Left lung (tissue), 10 donors: Measurements from ENCODE around the gene CHPF. TPM values are rescaled to one million over a fixed set of nuclear protein-coding genes. Genes with fewer than 3 reads are reported as not detected.
A peak's percentile ranks its signal among the peaks of the same experiment; 100 is the strongest.

Experiments
- ATAC-seq: fragments of 200-7000 bp; cut with Tn5 transposase; one replicate; pipeline ENCODE4 v1.9.1; 2020; ENCODE audit warnings: moderate library complexity
- DNase-seq, 4 donors: peaks; one replicate each; pipeline ENCODE4 v3.0.0-alpha.2; 2013 to 2020
- H3K27ac ChIP-seq, 2 donors: fragments of 200-600 bp; sonication (generic) in 1 of 2; one replicate each; pipeline versions ENCODE4 v1.5.0 to v1.8.0; 2020 to 2021
- H3K27me3 ChIP-seq, 2 donors: fragments of 200-600 bp; sonication (generic) in 1 of 2; one replicate each; pipeline versions ENCODE4 v1.5.0 to v1.8.0; 2020 to 2021
- H3K36me3 ChIP-seq, 2 donors: fragments of 200-600 bp; sonication (generic) in 1 of 2; one replicate each; pipeline versions ENCODE4 v1.5.0 to v1.8.0; 2020 to 2021
- H3K4me1 ChIP-seq, 2 donors: fragments of 200-600 bp; one replicate each; pipeline ENCODE4 v1.8.0; 2021
- H3K4me3 ChIP-seq, 2 donors: fragments of 200-600 bp; sonication (generic) in 1 of 2; one replicate each; pipeline versions ENCODE4 v1.5.0 to v1.8.0; 2020 to 2021; ENCODE audit warnings: mild to moderate bottlenecking in 1 of 2
- H3K9me3 ChIP-seq, 2 donors: fragments of 200-600 bp; sonication (generic) in 1 of 2; one replicate each; pipeline versions ENCODE4 v1.5.0 to v1.8.0; 2020 to 2021
- CTCF ChIP-seq, 2 donors: fragments of 200-600 bp; sonication (generic) in 1 of 2; IDR thresholded peaks; one replicate each; pipeline versions ENCODE4 v1.5.0 to v1.8.0; 2021; ENCODE audit warnings: antibody characterized with exemption in 2 of 2
- intact Hi-C, 2 donors: fragments of 100-400 bp; cut with DNase I; formaldehyde crosslinking; loops; one replicate each; pipeline versions ENCODE4 v1.11.2 to v1.14.2; 2022
- polyA plus RNA-seq, 6 donors: library from polyadenylated mRNA; unstranded; fragments of 120-200 nt; gene quantifications; one replicate each; pipeline ENCODE4 v1.2.1, GENCODE V29; 2013; ENCODE audit not compliant: insufficient read length in 6 of 6
- total RNA-seq, 2 donors: library from RNA; stranded (reverse); fragmentation: NEBNext Ultra II Directional; extraction: Animal tissue kit (Norgen Biotek cat#: 25700); gene quantifications; one replicate each; pipeline ENCODE4 v1.2.1, GENCODE V29; 2021
- donor health status: DM: no; HTN: yes; CAD: no.
- donor health status: DM: no; HTN: no; CAD: no.

CHPF gene
- total and polyA plus RNA-seq, 8 donors = 18.8 to 114 (median 28.0) TPM

DNA sequence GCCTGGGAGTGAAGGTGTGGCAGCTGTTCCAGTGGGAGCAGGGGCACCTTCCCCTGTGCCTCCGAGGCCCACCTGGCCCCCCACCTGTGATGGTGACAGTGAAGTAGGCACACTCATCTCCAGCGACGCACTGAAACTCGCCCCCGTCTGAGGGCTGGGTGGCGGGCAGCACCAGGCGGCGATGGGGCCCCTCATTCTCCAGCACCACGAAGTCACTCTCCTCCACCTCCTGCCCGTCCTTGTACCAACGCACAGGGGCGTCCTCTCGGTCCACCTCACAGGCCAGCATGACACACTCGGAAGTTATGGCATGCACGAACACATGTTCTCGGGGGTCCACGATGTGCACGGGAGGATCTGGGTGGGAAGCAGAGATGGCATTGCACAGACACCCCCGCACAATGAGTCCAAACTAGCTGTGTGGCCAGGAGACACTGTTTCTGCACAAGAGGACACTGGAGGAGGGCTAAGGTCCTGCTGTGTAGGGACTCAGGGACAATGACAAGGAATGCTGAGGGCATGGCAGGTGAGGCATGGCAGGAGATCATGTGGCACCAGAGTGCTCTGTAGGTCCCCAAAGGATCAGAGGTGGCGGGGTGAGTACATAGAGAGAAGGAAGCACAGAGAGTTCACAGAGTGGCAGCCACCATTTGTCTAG is 19.8 kb upstream of the CHPF start:
- peaks cover 0 to 3% of the 10 kb centered on the region in 2 donors for H3K36me3 ChIP-seq
- H3K4me3 ChIP-seq = no peak overlapping the region
- no peaks in the 10 kb centered on the region for H3K4me1 ChIP-seq
- no peak overlapping the region for H3K27ac ChIP-seq
- no peaks in the 10 kb centered on the region for H3K9me3 ChIP-seq
- TF ChIP-seq CTCF (IDR thresholded peaks at IDR 0.05) = no peak
- no peaks in the 10 kb centered on the region for H3K27me3 ChIP-seq
- ATAC-seq (no peak), DNase-seq (no peak)
- intact Hi-C loops = no loop called here

GRCh38 chr2:219562049-219563020 is 18.7 kb upstream of the CHPF start:
- DNase-seq (no peak), ATAC-seq (no peak)
- peaks cover 0 to 3% of the 10 kb centered on the region in 2 donors for H3K36me3 ChIP-seq
- TF ChIP-seq CTCF (IDR thresholded peaks at IDR 0.05) = no peak
- no peaks in the 10 kb centered on the region for H3K9me3 ChIP-seq
- no peak overlapping the region for H3K27ac ChIP-seq
- intact Hi-C loops = no loop called here
- H3K4me3 ChIP-seq = no peak overlapping the region
- no peaks in the 10 kb centered on the region for H3K27me3 ChIP-seq
- H3K4me1 ChIP-seq = no peaks in the 10 kb centered on the region

DNA sequence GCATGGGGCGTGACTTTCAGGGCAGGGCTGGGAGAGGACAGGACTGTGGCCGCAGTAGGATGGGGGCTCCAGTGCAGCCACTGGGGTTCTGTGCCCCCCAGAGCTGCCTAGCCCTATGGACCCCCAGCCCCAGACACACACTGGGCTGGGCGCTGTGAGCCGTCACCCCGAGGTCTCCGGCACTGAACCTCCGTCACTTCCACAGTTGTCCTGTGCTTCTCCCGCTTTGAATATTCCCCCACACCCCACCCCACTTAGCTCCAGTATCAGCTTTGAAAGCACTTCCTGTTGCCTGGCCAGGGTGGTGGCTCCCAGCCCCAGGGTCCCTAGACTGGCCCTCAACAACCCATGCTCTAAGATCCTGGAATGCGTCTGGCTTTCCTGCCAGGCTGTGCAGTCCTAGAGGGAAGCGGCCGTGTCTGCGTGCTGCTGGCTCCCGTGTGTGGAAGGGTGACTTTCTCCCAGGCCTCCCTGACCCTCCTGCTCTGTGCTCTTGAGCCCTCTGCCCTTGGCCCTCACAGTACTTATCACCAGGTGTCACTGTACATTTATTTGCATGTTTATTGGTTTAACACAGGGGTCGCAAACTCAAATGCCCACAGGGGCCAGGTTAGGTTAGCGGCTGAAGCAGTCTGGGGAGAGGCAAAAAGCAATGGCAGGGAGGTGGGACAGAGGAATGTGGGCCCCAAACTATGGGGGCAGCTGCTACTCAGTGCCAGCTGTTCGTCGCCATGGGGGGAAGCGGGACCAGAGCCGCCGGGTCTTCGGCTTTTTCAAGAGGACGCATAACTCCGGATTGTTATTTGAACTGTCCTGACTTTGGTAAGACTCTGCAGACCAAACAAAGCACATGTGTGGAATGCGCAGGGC is 17.8 kb upstream of the CHPF start:
- no peak overlapping the region for H3K27ac ChIP-seq
- no peak overlapping the region for H3K4me3 ChIP-seq
- no peaks in the 10 kb centered on the region for H3K9me3 ChIP-seq
- intact Hi-C loops = no loop called here
- H3K4me1 ChIP-seq = no peaks in the 10 kb centered on the region
- no peak for TF ChIP-seq CTCF (IDR thresholded peaks at IDR 0.05)
- no peaks in the 10 kb centered on the region for H3K36me3 ChIP-seq
- ATAC-seq (peak; percentile 65), DNase-seq (peak in 1 of 4 donors; percentile 58)
- H3K27me3 ChIP-seq = no peaks in the 10 kb centered on the region

DNA sequence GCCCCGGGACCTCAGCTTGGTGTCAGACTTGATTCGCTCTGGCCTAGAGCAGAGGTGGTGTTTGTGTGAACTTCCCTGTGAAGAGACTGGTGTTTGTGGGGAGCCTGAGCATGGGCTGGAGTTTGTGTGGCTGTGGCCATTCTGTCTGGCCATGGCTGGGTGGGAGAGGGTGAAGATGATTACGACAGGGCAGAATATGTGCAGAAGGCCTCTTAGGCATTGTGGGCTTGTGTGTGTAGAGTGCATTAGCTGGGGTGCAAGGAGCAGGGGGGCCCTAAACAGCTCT is 17.2 kb upstream of the CHPF start:
- no peak for DNase-seq
- Histone ChIP-seq H3K4me1 (no peaks in the 10 kb centered on the region), H3K27me3 (no peaks in the 10 kb centered on the region), H3K9me3 (no peaks in the 10 kb centered on the region), H3K27ac (no peak overlapping the region), H3K36me3 (no peaks in the 10 kb centered on the region), H3K4me3 (no peak overlapping the region)
- no peak for ATAC-seq
- intact Hi-C loops = no loop called here
- TF ChIP-seq CTCF (IDR thresholded peaks at IDR 0.05) = no peak
